BE2C (cell line): Measurements from ENCODE around the gene EIF3I.

Experiments
- DNase-seq: peaks from one replicate; pipeline ENCODE4 v3.0.0-alpha.2; 2020
- H3K27me3 ChIP-seq: fragments of 250-450 bp; sonication (Bioruptor Pico); 2 replicates; pipeline ENCODE4 v1.5.1; 2020; ENCODE audit warnings: mild to moderate bottlenecking
- H3K36me3 ChIP-seq: fragments of 250-450 bp; sonication (Bioruptor Pico); 2 replicates; pipeline ENCODE4 v1.5.1; 2020; ENCODE audit warnings: mild to moderate bottlenecking
- H3K4me1 ChIP-seq: fragments of 250-450 bp; sonication (Bioruptor Pico); 2 replicates; pipeline ENCODE4 v1.5.1; 2020
- H3K4me3 ChIP-seq: 2 replicates; pipeline ENCODE4 v1.5.1; 2011; ENCODE audit warnings: low read depth, low read length
- H3K9me3 ChIP-seq: fragments of 250-450 bp; sonication (Bioruptor Pico); 2 replicates; pipeline ENCODE4 v1.5.1; 2020
- CTCF ChIP-seq: IDR thresholded peaks from 2 replicates; pipeline ENCODE4 v1.5.1; 2012; ENCODE audit warnings: mild to moderate bottlenecking, low read depth, low read length

EIF3I gene

DNA sequence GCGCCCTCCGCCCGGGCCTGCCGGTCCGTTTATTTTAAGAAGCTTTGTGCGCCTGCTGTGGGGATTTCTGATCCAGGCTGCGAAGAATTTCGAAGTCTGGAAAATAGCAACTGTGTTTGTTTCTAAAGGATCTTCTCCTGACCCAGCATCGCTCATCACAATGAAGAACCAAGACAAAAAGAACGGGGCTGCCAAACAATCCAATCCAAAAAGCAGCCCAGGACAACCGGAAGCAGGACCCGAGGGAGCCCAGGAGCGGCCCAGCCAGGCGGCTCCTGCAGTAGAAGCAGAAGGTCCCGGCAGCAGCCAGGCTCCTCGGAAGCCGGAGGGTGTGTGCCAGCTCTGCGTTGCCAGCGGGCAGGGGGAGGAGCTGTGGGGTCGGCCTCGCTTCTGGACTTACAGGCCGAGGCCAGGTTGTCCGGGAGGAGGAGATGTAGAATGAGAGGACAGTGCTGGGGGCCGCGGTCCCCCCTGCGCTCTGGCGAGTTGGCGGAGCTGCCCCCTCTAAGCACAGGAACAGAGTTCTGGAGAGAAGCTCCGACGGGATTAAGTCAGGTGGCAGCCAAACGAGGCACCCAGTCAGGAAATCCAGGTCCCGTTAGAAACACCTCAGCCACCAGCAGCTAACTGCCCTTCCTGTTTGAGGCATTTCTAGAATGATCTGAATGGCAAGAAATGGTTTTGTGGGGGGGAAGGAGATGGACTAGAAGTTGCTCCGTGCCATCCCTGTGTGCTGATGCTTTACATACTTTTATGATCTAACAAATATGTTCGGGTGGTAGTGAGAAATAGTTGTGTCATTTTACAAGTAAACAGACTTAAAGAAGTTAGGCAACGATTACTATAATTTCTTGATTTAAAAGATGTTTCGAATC lies 41.8 kb upstream of the EIF3I start:
- H3K36me3 ChIP-seq, result peaks cover 20% of the 10 kb centered on the region
- no peaks in the 10 kb centered on the region for H3K4me1 ChIP-seq
- TF ChIP-seq CTCF, result no peak
- peak overlapping the region; percentile 73 for H3K4me3 ChIP-seq
- H3K9me3 ChIP-seq, result no peaks in the 10 kb centered on the region
- DNase-seq, result peak; percentile 57
- no peaks in the 10 kb centered on the region for H3K27me3 ChIP-seq

DNA sequence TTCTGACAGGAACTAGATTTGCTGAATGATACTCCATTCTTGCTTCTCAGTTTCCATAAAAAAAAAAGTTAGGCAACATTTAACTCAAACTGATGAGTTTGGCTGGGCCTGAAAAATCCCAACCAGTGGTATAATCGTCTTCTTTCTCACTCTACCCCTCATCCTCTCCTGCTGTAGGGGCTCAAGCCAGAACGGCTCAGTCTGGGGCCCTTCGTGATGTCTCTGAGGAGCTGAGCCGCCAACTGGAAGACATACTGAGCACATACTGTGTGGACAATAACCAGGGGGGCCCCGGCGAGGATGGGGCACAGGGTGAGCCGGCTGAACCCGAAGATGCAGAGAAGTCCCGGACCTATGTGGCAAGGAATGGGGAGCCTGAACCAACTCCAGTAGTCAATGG lies 41.1 kb upstream of the EIF3I start:
- no peak for TF ChIP-seq CTCF
- no peaks in the 10 kb centered on the region for H3K9me3 ChIP-seq

GRCh38 chr1:32181563-32181962 lies 40.6 kb upstream of the EIF3I start:
- Histone ChIP-seq H3K4me3 (no peak overlapping the region), H3K36me3 (peaks cover 25% of the 10 kb centered on the region)
- no peak for TF ChIP-seq CTCF

More for the DNA sequence above, 41.1 kb upstream of the EIF3I start:
- peak overlapping the region; percentile 73 for H3K4me3 ChIP-seq
- no peaks in the 10 kb centered on the region for H3K27me3 ChIP-seq
- no peak for DNase-seq
- peaks cover 20% of the 10 kb centered on the region for H3K36me3 ChIP-seq
- no peaks in the 10 kb centered on the region for H3K4me1 ChIP-seq

GRCh38 chr1:32182060-32182459 lies 40.1 kb upstream of the EIF3I start:
- no peak for DNase-seq
- Histone ChIP-seq H3K4me3 (no peak overlapping the region), H3K27me3 (no peaks in the 10 kb centered on the region), H3K36me3 (peaks cover 28% of the 10 kb centered on the region), H3K4me1 (no peaks in the 10 kb centered on the region), H3K9me3 (no peaks in the 10 kb centered on the region)
- no peak for TF ChIP-seq CTCF

More at GRCh38 chr1:32181563-32181962, 40.6 kb upstream of the EIF3I start:
- Histone ChIP-seq H3K27me3 (no peaks in the 10 kb centered on the region), H3K9me3 (no peaks in the 10 kb centered on the region), H3K4me1 (no peaks in the 10 kb centered on the region)
- DNase-seq, result no peak

DNA sequence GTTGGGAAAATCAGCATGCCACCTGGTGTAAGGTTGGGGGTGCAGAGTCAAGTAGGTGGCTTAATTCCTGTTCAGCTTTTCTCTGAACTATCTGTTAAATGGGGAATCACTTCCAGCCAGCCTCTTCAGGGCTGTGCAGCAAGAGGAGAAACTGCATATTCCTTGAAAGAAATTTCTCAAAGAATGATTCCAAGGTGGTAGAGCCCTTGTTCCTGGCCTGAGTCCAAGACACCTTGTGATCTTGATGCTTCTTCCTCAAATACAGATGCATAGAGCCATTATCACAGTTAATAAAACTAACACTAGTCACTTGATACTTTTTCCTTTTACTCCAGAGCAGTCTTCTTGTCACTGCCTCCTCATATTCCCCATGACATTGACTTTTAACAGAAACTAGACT lies 37.6 kb upstream of the EIF3I start:
- Histone ChIP-seq H3K4me3 (no peak overlapping the region), H3K27me3 (no peaks in the 10 kb centered on the region), H3K9me3 (no peaks in the 10 kb centered on the region), H3K36me3 (peaks cover 41% of the 10 kb centered on the region), H3K4me1 (no peaks in the 10 kb centered on the region)
- DNase-seq, result no peak
- TF ChIP-seq CTCF, result no peak

- no peak for DNase-seq
- no peak for TF ChIP-seq CTCF
- H3K27me3 ChIP-seq, result no peaks in the 10 kb centered on the region
- H3K4me3 ChIP-seq, result no peak overlapping the region
- H3K4me1 ChIP-seq, result no peaks in the 10 kb centered on the region
- no peaks in the 10 kb centered on the region for H3K9me3 ChIP-seq
- peaks cover 50% of the 10 kb centered on the region for H3K36me3 ChIP-seq
Observed at GRCh38 chr1:32186077-32186476, 36.1 kb upstream of the EIF3I start.
